GM12878 (cell line): ENCODE results near the gene AGBL4. TPM values are rescaled to one million over a fixed set of nuclear protein-coding genes. Genes with fewer than 3 reads are reported as not detected.
A peak's percentile ranks its signal among the peaks of the same experiment; 100 is the strongest.
"Not testable (repeated sequence)": the region's sequence is repeated elsewhere in the genome, so short reads cannot be mapped to it uniquely, and the experiment has no call there.

Experiments
- ATAC-seq: fragments of 200-7000 bp; cut with Tn5 transposase; 3 replicates; pipeline ENCODE4 v1.9.1; 2020; ENCODE audit warnings: mild to moderate bottlenecking, moderate library complexity
- BruUV-seq: library from RNA; stranded (reverse); fragments of 400-500 nt; replicated peaks from 2 replicates; lab custom pipeline; 2021; lab: Mats Ljungman, UMichigan
- CTCF ChIA-PET: fragments of 300-600 bp; sonication (Branson Sonifier 250); formaldehyde crosslinking; extraction: SDS; loops from one replicate; lab custom pipeline; 2021; ENCODE audit warnings: inconsistent platforms; lab: Yijun Ruan, JAX
- POLR2A ChIA-PET: fragments of 350-600 bp; formaldehyde crosslinking; extraction: SDS; loops from one replicate; lab custom pipeline; 2021; ENCODE audit warnings: inconsistent platforms; lab: Charles Lee
- RAD21 ChIA-PET: fragments of 300-600 bp; sonication (Branson Sonifier 250); formaldehyde crosslinking; loops from one replicate; lab custom pipeline; 2023; ENCODE audit warnings: antibody characterized with exemption; ENCODE audit not compliant: unreplicated experiment; lab: Charles Lee
- SMC1A ChIA-PET: fragments of 300-600 bp; sonication (Branson Sonifier 250); formaldehyde crosslinking; loops from one replicate; lab custom pipeline; 2023; ENCODE audit not compliant: unreplicated experiment, uncharacterized antibody; lab: Charles Lee
- DNase-seq: peaks from one replicate; pipeline ENCODE4 v3.0.0-alpha.2; 2011; ENCODE audit warnings: low read depth, low spot score
- FAIRE-seq: peaks from 3 replicates; lab custom pipeline; 2011; peaks lifted over from hg19 to GRCh38; lab: Jason Lieb, UNC
- H2AFZ ChIP-seq: 2 replicates; pipeline ENCODE4 v1.6.0; 2011; ENCODE audit warnings: low read depth, low read length, control low read depth; ENCODE audit not compliant: control insufficient read depth
- H3K27ac ChIP-seq: 2 replicates; pipeline ENCODE4 v1.5.1; 2011; ENCODE audit warnings: control low read depth; ENCODE audit not compliant: control insufficient read depth, insufficient read depth
- H3K27me3 ChIP-seq, 2 experiments: replicated peaks in 1 of 2; 2 replicates each; pipeline versions ENCODE4 v1.6.0 to v1.6.1; 2011; ENCODE audit warnings: low read length in 1 of 2; ENCODE audit not compliant: control insufficient read depth in 2 of 2, insufficient read depth in 2 of 2
- H3K36me3 ChIP-seq, 2 experiments: 2 replicates each; pipeline ENCODE4 v1.5.1; 2011; ENCODE audit warnings: low read length in 1 of 2; ENCODE audit not compliant: control insufficient read depth in 2 of 2, insufficient read depth in 2 of 2
- H3K4me1 ChIP-seq: 2 replicates; pipeline ENCODE4 v1.6.1; 2011; ENCODE audit warnings: mild to moderate bottlenecking, low read length, moderate library complexity, mixed read lengths; ENCODE audit not compliant: control insufficient read depth, insufficient read depth
- H3K4me2 ChIP-seq: 2 replicates; pipeline ENCODE4 v1.6.0; 2011; ENCODE audit warnings: control low read depth; ENCODE audit not compliant: control insufficient read depth, insufficient read depth
- H3K4me3 ChIP-seq: fragments of 200-600 bp; sonication (generic); 2 replicates; pipeline ENCODE4 v1.5.1; 2016
- H3K79me2 ChIP-seq: 2 replicates; pipeline ENCODE4 v1.6.0; 2011; ENCODE audit warnings: low read length; ENCODE audit not compliant: control insufficient read depth, insufficient read depth
- H3K9ac ChIP-seq: 2 replicates; pipeline ENCODE4 v1.8.0; 2011; ENCODE audit warnings: low read length, control low read depth, mixed read lengths; ENCODE audit not compliant: control insufficient read depth, insufficient read depth
- H3K9me3 ChIP-seq: replicated peaks from 3 replicates; pipeline ENCODE4 v1.5.1; 2011; ENCODE audit warnings: mild to moderate bottlenecking, low read length; ENCODE audit not compliant: control insufficient read depth, insufficient read depth
- H4K20me1 ChIP-seq: 2 replicates; pipeline ENCODE4 v1.6.0; 2011; ENCODE audit not compliant: control insufficient read depth, insufficient read depth
- CREM ChIP-seq: IDR thresholded peaks from 2 replicates; pipeline ENCODE4 v1.6.1; 2014; ENCODE audit warnings: antibody characterized with exemption, low read depth
- EGR1 ChIP-seq, 2 experiments: IDR thresholded peaks; 1 replicate in 1 of 2; 2 replicates in 1 of 2; pipeline ENCODE4 v1.6.1; 2011 to 2012; ENCODE audit warnings: low read depth in 2 of 2, low read length in 2 of 2, borderline replicate concordance in 1 of 2, mild to moderate bottlenecking in 1 of 2, moderate library complexity in 1 of 2
- POLR2A ChIP-seq: IDR thresholded peaks from 2 replicates; pipeline ENCODE4 v1.6.1; 2011; ENCODE audit warnings: low read depth, mild to moderate bottlenecking, low read length
- RAD51 ChIP-seq: fragments of 450-650 bp; IDR thresholded peaks from 2 replicates; pipeline ENCODE4 v1.6.1; 2016; ENCODE audit warnings: moderate library complexity, mild to moderate bottlenecking, inconsistent platforms
- WGBS: methylation state at CpG from one replicate; pipeline ENCODE4 v1.1.6; 2016; ENCODE audit warnings: low lambda C conversion rate; ENCODE audit not compliant: insufficient replicate concordance, insufficient coverage; ENCODE audit errors: missing lambda C conversion rate; 5-methylcytosine and 5-hydroxymethylcytosine counted together
- in situ Hi-C: fragments of 300-500 bp; cut with MboI; formaldehyde crosslinking; loops from 9 replicates; pipeline ENCODE4 v1.14.3; 2018; ENCODE audit warnings: mixed read lengths
- intact Hi-C: fragments of 100-400 bp; cut with micrococcal nuclease; formaldehyde crosslinking; loops from one replicate; pipeline ENCODE4 v1.14.2; 2022; ENCODE audit not compliant: unreplicated experiment
- polyA plus RNA-seq, 11 experiments: library from polyadenylated mRNA; depleted of rRNA in 4 of 11; unstranded in 6 of 11; stranded (reverse) in 5 of 11; fragments of >200 nt; fragmentation: Nextera tagmentation in 4 of 11; fragmentation: Illumina TruSeq in 1 of 11; extraction: Ambion mirVana in 4 of 11; extraction: Trizol in 1 of 11; gene quantifications; 1 replicate in 1 of 11; 2 replicates in 10 of 11; pipeline versions ENCODE4 v1.2.1 to v1.2.3, GENCODE V29; 2011 to 2016; ENCODE audit warnings: inconsistent platforms in 2 of 11, missing spikeins in 2 of 11, low read depth in 1 of 11
- total RNA-seq, 4 experiments: library from RNA; depleted of rRNA in 3 of 4; stranded (reverse); fragments of >200 nt in 3 of 4; fragmentation: Illumina TruSeq in 1 of 4; extraction: Trizol in 1 of 4; gene quantifications; 2 replicates each; pipeline versions ENCODE4 v1.2.1 to v1.2.3, GENCODE V29; 2013 to 2021
- TF ChIP-seq, protein P1 (sequence below): IDR thresholded peaks from 2 replicates; pipeline ENCODE4 v1.6.1; 2011; ENCODE audit warnings: low read depth, mild to moderate bottlenecking, low read length, moderate library complexity, borderline replicate concordance; ENCODE audit errors: extremely low read depth

The AGBL4 gene
- total and polyA plus RNA-seq, 10 of the 15 experiments (the other 5 are each of a cell fraction or from before 2014, with no cell fraction given), result 0.31 TPM; not detected in 9

DNA sequence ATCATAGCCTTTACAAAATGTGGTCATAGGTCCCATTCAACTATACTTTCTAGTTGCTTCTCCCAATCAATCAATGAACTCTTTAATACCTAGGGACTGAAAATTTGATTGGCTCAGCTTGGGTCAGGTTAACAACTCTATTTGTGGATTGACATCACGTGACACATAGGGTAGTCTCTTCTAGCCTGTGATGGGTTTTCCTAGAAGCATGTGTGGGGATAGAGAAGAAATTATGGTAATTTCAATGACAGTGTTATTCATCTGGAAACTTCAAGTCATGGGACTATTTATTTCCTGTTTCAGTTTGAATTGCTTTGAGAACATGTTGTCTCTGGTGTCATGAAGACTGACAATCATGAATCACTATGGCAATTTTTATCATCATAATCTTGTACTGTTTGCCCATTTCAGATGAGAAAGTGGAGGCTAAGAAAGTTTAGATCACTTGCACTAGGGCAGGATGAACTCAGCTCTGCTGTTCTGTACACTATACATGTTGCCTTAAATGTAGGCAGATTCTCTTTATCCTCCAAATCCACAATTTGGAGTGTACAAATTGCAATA, 717.2 kb downstream of the AGBL4 start:
- POLR2A ChIA-PET, result no interaction called here
- FAIRE-seq (no peak), DNase-seq (no peak), ATAC-seq (no peak)
- H3K27ac ChIP-seq, result no peak overlapping the region
- no peaks in the 10 kb centered on the region for H3K27me3 ChIP-seq
- H3K79me2 ChIP-seq, result no peaks in the 10 kb centered on the region
- TF ChIP-seq, protein P1, sequence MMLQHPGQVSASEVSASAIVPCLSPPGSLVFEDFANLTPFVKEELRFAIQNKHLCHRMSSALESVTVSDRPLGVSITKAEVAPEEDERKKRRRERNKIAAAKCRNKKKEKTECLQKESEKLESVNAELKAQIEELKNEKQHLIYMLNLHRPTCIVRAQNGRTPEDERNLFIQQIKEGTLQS, result no peak
- no peak for TF ChIP-seq EGR1 (IDR thresholded peaks at IDR 0.05; ENCODE audit: borderline replicate concordance in 1 of 2, low read depth in 2 of 2, low read length in 2 of 2)
- no peak for TF ChIP-seq CREM
- peak; percentile 68; the same call in 1 of the 2 replicates for TF ChIP-seq RAD51
- no peak for TF ChIP-seq POLR2A
- BruUV-seq, result no TSS peak
- H4K20me1 ChIP-seq, result no peaks in the 10 kb centered on the region
- no peaks in the 10 kb centered on the region for H3K9me3 ChIP-seq
- H3K4me2 ChIP-seq, result no peak overlapping the region
- CTCF ChIA-PET, result no interaction called here
- intact Hi-C loops, result no loop called here
- SMC1A ChIA-PET, result no interaction called here
- no peaks in the 10 kb centered on the region for H3K36me3 ChIP-seq
- in situ Hi-C loops, result no loop called here
- no peaks in the 10 kb centered on the region for H3K4me1 ChIP-seq
- H2AFZ ChIP-seq, result no peak overlapping the region
- RAD21 ChIA-PET, result no interaction called here
- 4% methylated on average over 1 of the region's 1 CpG for WGBS
- no peak overlapping the region for H3K9ac ChIP-seq
- H3K4me3 ChIP-seq, result no peak overlapping the region

DNA sequence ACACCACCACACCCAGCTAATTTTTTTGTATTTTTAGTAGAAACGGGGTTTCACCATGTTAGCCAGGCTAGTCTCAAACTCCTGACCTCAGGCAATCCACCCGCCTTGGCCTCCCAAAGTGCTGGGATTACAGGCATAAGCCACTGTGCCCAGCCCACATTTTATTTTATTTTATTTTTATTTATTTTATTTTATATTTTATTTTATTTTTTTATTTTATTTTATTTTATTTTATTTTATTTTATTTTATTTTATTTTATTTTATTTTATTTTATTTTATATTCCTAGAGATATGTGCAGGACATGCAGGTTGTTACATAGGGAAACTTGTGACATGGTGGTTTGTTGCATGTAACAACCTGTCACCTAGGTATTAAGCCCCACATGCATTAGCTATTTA, 721.4 kb downstream of the AGBL4 start:
- H4K20me1 ChIP-seq, H3K79me2 ChIP-seq, H3K27ac ChIP-seq, ATAC-seq, H3K9me3 ChIP-seq, POLR2A ChIA-PET, H3K4me2 ChIP-seq, H3K36me3 ChIP-seq, H3K4me3 ChIP-seq, DNase-seq, H3K9ac ChIP-seq, H2AFZ ChIP-seq, in situ Hi-C loops, intact Hi-C loops, H3K27me3 ChIP-seq, H3K4me1 ChIP-seq, FAIRE-seq, CTCF ChIA-PET, RAD21 ChIA-PET, BruUV-seq: not testable (repeated sequence)
- WGBS, result 45% methylated on average over 2 of the region's 2 CpGs
- SMC1A ChIA-PET, result interaction anchor here (1.3 kb wide), 1 partner anchor 89 kb away, joined by 3 read pairs; no protein-coding TSS in a partner anchor
